Muscle of leg (tissue), 11 donors: ENCODE results near the gene CACYBP. TPM values are rescaled to one million over a fixed set of nuclear protein-coding genes. Genes with fewer than 3 reads are reported as not detected.
"Not testable (repeated sequence)": the region's sequence is repeated elsewhere in the genome, so short reads cannot be mapped to it uniquely, and the experiment has no call there.

Source experiments
- DNase-seq: peaks from one replicate; pipeline ENCODE4 v3.0.0; 2013
- H3K27ac ChIP-seq: one replicate; pipeline ENCODE4 v1.5.1; 2013; ENCODE audit warnings: mild to moderate bottlenecking, low read length, control low read depth
- H3K27me3 ChIP-seq: one replicate; pipeline ENCODE4 v1.6.1; 2013; ENCODE audit warnings: low read length; ENCODE audit not compliant: control insufficient read depth, insufficient read depth
- H3K36me3 ChIP-seq: one replicate; pipeline ENCODE4 v1.6.1; 2013; ENCODE audit warnings: low read length; ENCODE audit not compliant: control insufficient read depth, insufficient read depth
- H3K4me1 ChIP-seq: one replicate; pipeline ENCODE4 v1.6.1; 2013; ENCODE audit warnings: low read length; ENCODE audit not compliant: control insufficient read depth, insufficient read depth
- H3K4me3 ChIP-seq: one replicate; pipeline ENCODE4 v1.5.1; 2013; ENCODE audit warnings: low read length, control low read depth
- H3K9me3 ChIP-seq: replicated peaks from 2 replicates; pipeline ENCODE4 v1.6.1; 2013; ENCODE audit warnings: low read depth, low read length; ENCODE audit not compliant: control insufficient read depth
- WGBS: methylation state at CpG from one replicate; pipeline ENCODE4 v1.1.5; 2013; ENCODE audit warnings: missing lambda C conversion rate; ENCODE audit not compliant: insufficient coverage; 5-methylcytosine and 5-hydroxymethylcytosine counted together
- polyA plus RNA-seq, 8 donors: library from polyadenylated mRNA; unstranded; fragments of 120-200 nt; gene quantifications; one replicate each; pipeline versions ENCODE4 v1.2.1 to v1.2.3, GENCODE V29; 2013; ENCODE audit warnings: inconsistent platforms in 1 of 8, low replicate concordance in 1 of 8; ENCODE audit not compliant: insufficient read length in 8 of 8, insufficient read depth in 1 of 8
- total RNA-seq: library from RNA; stranded (reverse); fragments of 120-200 nt; gene quantifications from one replicate; pipeline ENCODE4 v1.2.4, GENCODE V29; 2013

Gene CACYBP
- total and polyA plus RNA-seq, 9 donors: 75.8 to 112 (median 93.5) TPM

- Histone ChIP-seq H3K27me3 (no peaks in the 10 kb centered on the region), H3K27ac (no peak overlapping the region), H3K36me3 (peaks cover 22% of the 10 kb centered on the region), H3K4me1 (peaks cover 4% of the 10 kb centered on the region), H3K9me3 (no peaks in the 10 kb centered on the region), H3K4me3 (no peak overlapping the region)
- peak; percentile 67 for DNase-seq
- WGBS: 89% methylated on average over 15 of the region's 17 CpGs
These were observed 3.3 kb downstream of the CACYBP start for GRCh38 chr1:175002910-175003517.

DNA sequence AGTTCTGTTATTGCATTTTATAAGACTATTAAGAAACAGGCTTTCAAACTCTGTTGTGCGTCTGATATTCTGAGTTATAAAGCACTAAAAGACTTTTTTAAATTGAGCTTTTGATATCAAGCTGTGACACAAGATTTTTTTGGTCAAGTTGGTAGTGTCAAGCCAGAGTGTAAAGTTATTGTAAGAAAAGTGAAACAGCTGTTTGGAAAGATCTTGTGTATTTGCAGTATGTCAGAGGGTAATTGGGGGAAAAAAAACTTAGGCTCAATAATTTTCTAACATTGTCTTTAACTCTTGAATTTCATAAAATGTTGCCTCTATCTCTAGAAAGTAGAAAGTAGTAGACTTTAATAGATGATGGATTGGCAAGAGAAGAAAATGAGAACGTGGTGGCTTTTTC lies 3.8 kb downstream of the CACYBP start:
- peaks cover 25% of the 10 kb centered on the region for H3K36me3 ChIP-seq
- no peak overlapping the region for H3K27ac ChIP-seq
- H3K4me3 ChIP-seq: no peak overlapping the region
- no peak for DNase-seq
- WGBS: no CpG with 5 or more reads among the region's 2 CpGs
- H3K27me3 ChIP-seq: no peaks in the 10 kb centered on the region
- H3K4me1 ChIP-seq: peaks cover 4% of the 10 kb centered on the region
- H3K9me3 ChIP-seq: no peaks in the 10 kb centered on the region

- Histone ChIP-seq H3K9me3 (no peaks in the 10 kb centered on the region), H3K4me3 (no peak overlapping the region), H3K27ac (no peak overlapping the region), H3K27me3 (no peaks in the 10 kb centered on the region), H3K36me3 (peaks cover 35% of the 10 kb centered on the region), H3K4me1 (no peaks in the 10 kb centered on the region)
- DNase-seq: no peak
- 88% methylated on average over 4 of the region's 8 CpGs for WGBS
These were observed 5.5 kb downstream of the CACYBP start for GRCh38 chr1:175005085-175005783.

DNA sequence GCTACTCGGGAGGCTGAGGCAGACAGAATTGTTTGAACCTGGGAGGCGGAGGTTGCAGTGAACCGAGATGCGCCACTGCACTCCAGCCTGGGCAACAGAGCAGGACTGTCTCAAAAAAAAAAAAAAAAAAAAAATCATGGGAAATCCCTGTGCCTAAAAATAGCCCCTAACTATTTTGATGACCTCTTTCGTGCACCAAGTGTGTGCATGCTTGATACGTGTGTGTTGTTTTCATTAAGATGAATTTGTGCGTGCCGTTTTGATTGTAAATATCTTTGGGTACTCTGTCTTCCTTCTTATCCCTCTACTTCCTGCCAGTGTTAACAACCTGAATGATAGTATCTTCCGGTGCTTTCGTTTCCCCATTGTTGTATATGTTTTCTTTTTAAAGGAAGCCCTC lies 9.8 kb downstream of the CACYBP start:
- Histone ChIP-seq H3K36me3 (peaks cover 60% of the 10 kb centered on the region), H3K27me3 (no peaks in the 10 kb centered on the region), H3K4me1 (no peaks in the 10 kb centered on the region), H3K27ac (no peak overlapping the region), H3K4me3 (no peak overlapping the region), H3K9me3 (no peaks in the 10 kb centered on the region)
- 85% methylated on average over 4 of the region's 10 CpGs for WGBS
- no peak for DNase-seq

GRCh38 chr1:175013445-175013844 lies 13.7 kb downstream of the CACYBP start:
- Histone ChIP-seq H3K27me3 (no peaks in the 10 kb centered on the region), H3K4me1 (no peaks in the 10 kb centered on the region), H3K4me3 (no peak overlapping the region), H3K36me3 (peaks cover 60% of the 10 kb centered on the region), H3K9me3 (no peaks in the 10 kb centered on the region), H3K27ac (no peak overlapping the region)
- no CpG with 5 or more reads among the region's 1 CpG for WGBS
- no peak for DNase-seq

DNA sequence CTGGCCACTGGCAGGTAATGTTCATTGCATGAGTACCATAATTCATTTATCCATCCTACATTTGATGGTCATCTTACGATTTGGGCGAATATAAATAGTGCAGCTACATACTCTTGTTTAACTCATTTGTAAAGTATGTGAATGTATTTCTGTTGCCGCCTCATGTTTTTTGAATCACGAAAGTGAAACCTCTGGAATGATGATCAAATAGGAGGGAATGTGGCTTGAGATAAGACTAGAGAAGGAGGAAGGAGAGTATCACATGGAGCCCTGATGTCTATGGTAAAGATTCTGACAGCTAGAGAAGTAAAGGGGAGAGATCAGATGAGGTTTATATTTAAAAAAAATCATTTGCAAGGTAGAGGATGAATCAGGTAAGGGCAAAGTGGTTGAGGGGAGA lies 15.5 kb downstream of the CACYBP start:
- no peak overlapping the region for H3K4me3 ChIP-seq
- no peak for DNase-seq
- H3K36me3 ChIP-seq: peaks cover 49% of the 10 kb centered on the region
- no peak overlapping the region for H3K27ac ChIP-seq
- no peaks in the 10 kb centered on the region for H3K27me3 ChIP-seq
- H3K4me1 ChIP-seq: no peaks in the 10 kb centered on the region
- no peaks in the 10 kb centered on the region for H3K9me3 ChIP-seq
- no CpG with 5 or more reads among the region's 4 CpGs for WGBS

- H3K36me3 ChIP-seq: peaks cover 24% of the 10 kb centered on the region
- no CpG with 5 or more reads among the region's 3 CpGs for WGBS
- DNase-seq: no peak
- H3K4me3 ChIP-seq: no peak overlapping the region
- H3K27ac ChIP-seq: no peak overlapping the region
- H3K9me3 ChIP-seq: no peaks in the 10 kb centered on the region
- peaks cover 5% of the 10 kb centered on the region for H3K4me1 ChIP-seq
- H3K27me3 ChIP-seq: no peaks in the 10 kb centered on the region
These were observed 19.8 kb downstream of the CACYBP start for GRCh38 chr1:175019524-175019923.

DNA sequence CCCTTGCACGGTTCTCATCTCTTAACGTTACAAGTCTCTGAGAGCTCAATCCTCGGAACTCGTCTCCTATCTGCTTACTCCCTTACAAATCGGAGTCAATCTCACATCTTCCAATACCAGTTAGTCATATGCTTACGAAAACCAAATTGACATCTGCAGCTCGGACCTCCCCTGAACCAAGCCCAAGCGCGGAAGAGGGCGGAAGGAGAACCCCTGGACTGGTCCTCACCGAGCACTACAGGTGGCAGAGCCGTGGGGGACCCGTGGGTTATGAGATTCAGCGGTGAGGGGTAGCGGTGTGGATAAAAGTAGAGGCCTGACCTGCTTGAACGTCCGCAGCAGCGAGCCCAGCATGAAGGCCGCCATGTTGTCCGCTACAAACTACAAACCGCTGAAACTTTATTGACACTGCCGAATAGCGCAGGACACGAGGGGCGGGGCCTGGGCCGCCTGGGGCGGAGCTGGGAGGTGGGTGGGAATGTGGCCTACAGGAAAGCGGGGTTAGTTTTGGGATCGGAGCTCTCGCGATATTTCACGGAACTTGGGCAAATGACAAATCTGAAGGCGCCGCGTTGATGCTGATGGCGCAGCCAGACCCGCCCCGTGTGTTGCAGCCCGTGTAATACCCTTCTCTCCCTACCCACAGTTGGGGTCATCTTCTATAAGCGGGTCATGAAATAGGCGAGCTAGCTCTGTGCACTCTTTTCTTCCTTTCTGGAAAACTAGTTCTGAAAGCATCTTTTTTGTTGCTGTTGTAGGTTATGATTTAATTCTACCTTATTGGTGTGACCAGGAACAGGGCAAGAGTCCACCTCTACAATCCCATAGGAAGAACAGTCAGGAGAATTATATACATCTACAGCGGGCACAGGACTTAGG lies 23.5 kb downstream of the CACYBP start, which contains the start of gene MRPS14:
TSS of gene MRPS14 (minus strand) at position 383 of the 879 bp plus-strand sequence. CDS start at position 366, 17 bp downstream.
- DNase-seq: peak; percentile 99
- 0% methylated on average over 29 of the region's 42 CpGs for WGBS

GRCh38 chr1:175023922-175024242 lies 24.1 kb downstream of the CACYBP start:
- 100% methylated on average over 2 of the region's 2 CpGs for WGBS
- not testable (repeated sequence) for H3K27me3 ChIP-seq, H3K36me3 ChIP-seq, H3K9me3 ChIP-seq, DNase-seq, H3K4me1 ChIP-seq
- Histone ChIP-seq H3K4me3 (peak overlapping the region; percentile 97), H3K27ac (peak overlapping the region; percentile 83)

More for the DNA sequence above, 23.5 kb downstream of the CACYBP start, which contains the start of gene MRPS14:
- Histone ChIP-seq H3K27me3 (no peaks in the 10 kb centered on the region), H3K9me3 (no peaks in the 10 kb centered on the region), H3K27ac (peak within 1 kb of the TSS; percentile 93), H3K36me3 (peaks cover 2% of the 10 kb centered on the region), H3K4me3 (peak within 1 kb of the TSS; percentile 97), H3K4me1 (peaks cover 5% of the 10 kb centered on the region)

DNA sequence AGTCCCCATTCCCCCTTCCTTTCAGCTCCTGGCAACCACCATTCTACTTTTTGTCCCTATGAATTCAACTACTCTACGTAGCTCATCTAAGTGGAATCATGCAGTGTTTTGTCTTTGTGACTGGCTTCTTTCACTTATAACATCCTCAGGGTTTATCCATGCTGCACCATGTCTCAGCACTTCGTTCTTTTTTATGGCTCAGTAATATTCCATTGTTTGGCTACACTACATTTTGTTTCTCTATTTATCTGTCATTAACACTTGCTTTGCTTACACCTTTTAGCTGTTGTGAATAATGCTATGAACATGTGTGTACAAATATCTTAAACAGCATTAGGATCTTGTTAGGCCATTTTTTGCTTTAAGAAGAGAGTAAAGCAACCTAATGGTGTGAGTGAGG lies 25.0 kb downstream of the CACYBP start:
- Histone ChIP-seq H3K4me1 (peaks cover 5% of the 10 kb centered on the region), H3K4me3 (no peak overlapping the region), H3K27ac (no peak overlapping the region), H3K36me3 (no peaks in the 10 kb centered on the region), H3K27me3 (no peaks in the 10 kb centered on the region), H3K9me3 (no peaks in the 10 kb centered on the region)
- no CpG with 5 or more reads among the region's 2 CpGs for WGBS
- DNase-seq: no peak
